Liver (tissue), 9 donors: ENCODE measurements around the gene ACIN1. TPM values are rescaled to one million over a fixed set of nuclear protein-coding genes. Genes with fewer than 3 reads are reported as not detected.

ENCODE experiments used
- DNase-seq: peaks from one replicate; pipeline ENCODE4 v3.0.0-alpha.2; 2017; ENCODE audit warnings: low spot score
- H3K27ac ChIP-seq, 2 donors: one replicate each; pipeline ENCODE4 v1.7.0; 2013; ENCODE audit warnings: inconsistent platforms in 2 of 2, low read length in 2 of 2, control low read depth in 1 of 2, low read depth in 1 of 2, mild to moderate bottlenecking in 1 of 2
- H3K27me3 ChIP-seq, 4 donors: one replicate each; pipeline versions ENCODE4 v1.6.1 to v1.7.0; 2013; ENCODE audit warnings: low read length in 3 of 4, inconsistent platforms in 1 of 4, mild to moderate bottlenecking in 1 of 4, moderate library complexity in 1 of 4; ENCODE audit not compliant: control insufficient read depth in 4 of 4, insufficient read depth in 4 of 4
- H3K36me3 ChIP-seq, 4 donors: one replicate each; pipeline versions ENCODE4 v1.6.1 to v1.7.0; 2013; ENCODE audit warnings: low read length in 3 of 4, mild to moderate bottlenecking in 3 of 4, low read depth in 1 of 4, moderate library complexity in 1 of 4; ENCODE audit not compliant: control insufficient read depth in 4 of 4, insufficient read depth in 3 of 4
- H3K4me1 ChIP-seq, 4 donors: one replicate each; pipeline versions ENCODE4 v1.6.1 to v1.7.0; 2013; ENCODE audit warnings: low read length in 3 of 4, mild to moderate bottlenecking in 3 of 4, moderate library complexity in 1 of 4; ENCODE audit not compliant: control insufficient read depth in 4 of 4, insufficient read depth in 4 of 4
- H3K4me3 ChIP-seq, 3 donors: one replicate each; pipeline versions ENCODE4 v1.6.1 to v1.7.0; 2013; ENCODE audit warnings: low read length in 3 of 3, control low read depth in 1 of 3, low read depth in 1 of 3, mild to moderate bottlenecking in 1 of 3
- H3K9ac ChIP-seq, 2 donors: one replicate each; pipeline ENCODE4 v1.7.0; 2013; ENCODE audit warnings: low read length in 2 of 2, mild to moderate bottlenecking in 2 of 2, moderate library complexity in 2 of 2, control low read depth in 1 of 2, low read depth in 1 of 2
- H3K9me3 ChIP-seq, 4 donors: one replicate each; pipeline versions ENCODE4 v1.6.1 to v1.7.0; 2013; ENCODE audit warnings: low read length in 3 of 4; ENCODE audit not compliant: control insufficient read depth in 4 of 4
- ATF3 ChIP-seq: IDR thresholded peaks from 2 replicates; pipeline ENCODE4 v1.6.1; 2016; ENCODE audit warnings: antibody characterized with exemption
- EGR1 ChIP-seq, 2 donors: IDR thresholded peaks; 2 replicates each; pipeline ENCODE4 v1.6.1; 2016 to 2018; ENCODE audit warnings: antibody characterized with exemption in 2 of 2, low read depth in 2 of 2
- FOXA1 ChIP-seq: IDR thresholded peaks from 2 replicates; pipeline ENCODE4 v1.6.1; 2016; ENCODE audit warnings: antibody characterized with exemption
- FOXA2 ChIP-seq: IDR thresholded peaks from 2 replicates; pipeline ENCODE4 v1.6.1; 2016; ENCODE audit warnings: antibody characterized with exemption
- GABPA ChIP-seq, 2 donors: IDR thresholded peaks in 1 of 2; conservative IDR thresholded peaks in 1 of 2; 2 replicates each; pipeline ENCODE4 v1.6.1; 2016; ENCODE audit warnings: antibody characterized with exemption in 2 of 2, mild to moderate bottlenecking in 1 of 2, moderate library complexity in 1 of 2
- HNF4A ChIP-seq, 2 donors: conservative IDR thresholded peaks; 2 replicates each; pipeline ENCODE4 v1.6.1; 2016; ENCODE audit warnings: antibody characterized with exemption in 2 of 2, mild to moderate bottlenecking in 2 of 2
- HNF4G ChIP-seq: IDR thresholded peaks from 2 replicates; pipeline ENCODE4 v1.6.1; 2016; ENCODE audit warnings: antibody characterized with exemption
- JUND ChIP-seq, 2 donors: IDR thresholded peaks; 2 replicates each; pipeline ENCODE4 v1.6.1; 2016; ENCODE audit warnings: antibody characterized with exemption in 2 of 2
- MAX ChIP-seq: IDR thresholded peaks from 2 replicates; pipeline ENCODE4 v1.6.1; 2016; ENCODE audit warnings: antibody characterized with exemption
- NR2F2 ChIP-seq: IDR thresholded peaks from 2 replicates; pipeline ENCODE4 v1.6.1; 2016; ENCODE audit warnings: antibody characterized with exemption
- RAD21 ChIP-seq, 2 donors: IDR thresholded peaks; 2 replicates each; pipeline ENCODE4 v1.6.1; 2016; ENCODE audit warnings: antibody characterized with exemption in 2 of 2, mild to moderate bottlenecking in 2 of 2
- RXRA ChIP-seq, 2 donors: IDR thresholded peaks; 2 replicates each; pipeline ENCODE4 v1.6.1; 2017 to 2018; ENCODE audit warnings: antibody characterized with exemption in 2 of 2, mild to moderate bottlenecking in 1 of 2
- SP1 ChIP-seq: IDR thresholded peaks from 2 replicates; pipeline ENCODE4 v1.6.1; 2018; ENCODE audit warnings: antibody characterized with exemption, mild to moderate bottlenecking
- TAF1 ChIP-seq: conservative IDR thresholded peaks from 2 replicates; pipeline ENCODE4 v1.6.1; 2016; ENCODE audit warnings: antibody characterized with exemption, mild to moderate bottlenecking
- YY1 ChIP-seq: IDR thresholded peaks from 2 replicates; pipeline ENCODE4 v1.6.1; 2016; ENCODE audit warnings: antibody characterized with exemption, mild to moderate bottlenecking
- ZBTB33 ChIP-seq: IDR thresholded peaks from 2 replicates; pipeline ENCODE4 v1.6.1; 2016; ENCODE audit warnings: antibody characterized with exemption
- WGBS: extraction: QIAGEN DNeasy Blood & Tissue Kit; methylation state at CpG from one replicate; pipeline ENCODE4 v1.1.7; 2013; 5-methylcytosine and 5-hydroxymethylcytosine counted together
- polyA plus RNA-seq, 2 donors: library from polyadenylated mRNA; stranded (reverse) in 1 of 2; unstranded in 1 of 2; fragments of 200-250 nt in 1 of 2; fragments of >200 nt in 1 of 2; fragmentation: Nextera tagmentation in 1 of 2; extraction: Ambion mirVana in 1 of 2; gene quantifications; one replicate each; pipeline versions ENCODE4 v1.2.1 to v1.2.3, GENCODE V29; 2013 to 2015
- total RNA-seq, 2 donors: library from RNA; depleted of rRNA; stranded (reverse); fragments of >200 nt; gene quantifications; one replicate each; pipeline ENCODE4 v1.2.3, GENCODE V29; 2014
- TF ChIP-seq, protein P1 (sequence below): IDR thresholded peaks from 2 replicates; pipeline ENCODE4 v1.6.1; 2016; ENCODE audit warnings: antibody characterized with exemption, mild to moderate bottlenecking
- TF ChIP-seq, protein P2 (sequence below): fragments of 150-350 bp; IDR thresholded peaks from 2 replicates; pipeline ENCODE4 v1.5.1; 2017; ENCODE audit warnings: improper control_type of control experiment, low read depth, low read length; ENCODE audit not compliant: missing input control
- donor health status: healthy.
- donor health status: healthy.
- donor health status: healthy.
- donor health status: healthy.
- donor health status: healthy.

Gene ACIN1
- total and polyA plus RNA-seq, 4 donors, result 8.1 to 50.6 (median 37.1) TPM

GRCh38 chr14:23137813-23138535, 43.0 kb upstream of the ACIN1 start:
- H3K9ac ChIP-seq, result no peak overlapping the region
- H3K4me1 ChIP-seq, result no peaks in the 10 kb centered on the region
- H3K27me3 ChIP-seq, result no peaks in the 10 kb centered on the region
- TF ChIP-seq SP1, result no peak
- no peak for TF ChIP-seq GABPA (IDR thresholded peaks at IDR 0.05 in 1 of 2, conservative IDR thresholded peaks at IDR 0.05 in 1 of 2)
- TF ChIP-seq JUND (IDR thresholded peaks at IDR 0.05), result no peak
- TF ChIP-seq TAF1, result no peak
- TF ChIP-seq EGR1 (IDR thresholded peaks at IDR 0.05; ENCODE audit: low read depth in 2 of 2), result no peak
- TF ChIP-seq RAD21 (IDR thresholded peaks at IDR 0.05), result no peak
- TF ChIP-seq, protein P1, sequence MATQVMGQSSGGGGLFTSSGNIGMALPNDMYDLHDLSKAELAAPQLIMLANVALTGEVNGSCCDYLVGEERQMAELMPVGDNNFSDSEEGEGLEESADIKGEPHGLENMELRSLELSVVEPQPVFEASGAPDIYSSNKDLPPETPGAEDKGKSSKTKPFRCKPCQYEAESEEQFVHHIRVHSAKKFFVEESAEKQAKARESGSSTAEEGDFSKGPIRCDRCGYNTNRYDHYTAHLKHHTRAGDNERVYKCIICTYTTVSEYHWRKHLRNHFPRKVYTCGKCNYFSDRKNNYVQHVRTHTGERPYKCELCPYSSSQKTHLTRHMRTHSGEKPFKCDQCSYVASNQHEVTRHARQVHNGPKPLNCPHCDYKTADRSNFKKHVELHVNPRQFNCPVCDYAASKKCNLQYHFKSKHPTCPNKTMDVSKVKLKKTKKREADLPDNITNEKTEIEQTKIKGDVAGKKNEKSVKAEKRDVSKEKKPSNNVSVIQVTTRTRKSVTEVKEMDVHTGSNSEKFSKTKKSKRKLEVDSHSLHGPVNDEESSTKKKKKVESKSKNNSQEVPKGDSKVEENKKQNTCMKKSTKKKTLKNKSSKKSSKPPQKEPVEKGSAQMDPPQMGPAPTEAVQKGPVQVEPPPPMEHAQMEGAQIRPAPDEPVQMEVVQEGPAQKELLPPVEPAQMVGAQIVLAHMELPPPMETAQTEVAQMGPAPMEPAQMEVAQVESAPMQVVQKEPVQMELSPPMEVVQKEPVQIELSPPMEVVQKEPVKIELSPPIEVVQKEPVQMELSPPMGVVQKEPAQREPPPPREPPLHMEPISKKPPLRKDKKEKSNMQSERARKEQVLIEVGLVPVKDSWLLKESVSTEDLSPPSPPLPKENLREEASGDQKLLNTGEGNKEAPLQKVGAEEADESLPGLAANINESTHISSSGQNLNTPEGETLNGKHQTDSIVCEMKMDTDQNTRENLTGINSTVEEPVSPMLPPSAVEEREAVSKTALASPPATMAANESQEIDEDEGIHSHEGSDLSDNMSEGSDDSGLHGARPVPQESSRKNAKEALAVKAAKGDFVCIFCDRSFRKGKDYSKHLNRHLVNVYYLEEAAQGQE, result no peak
- TF ChIP-seq, protein P2, sequence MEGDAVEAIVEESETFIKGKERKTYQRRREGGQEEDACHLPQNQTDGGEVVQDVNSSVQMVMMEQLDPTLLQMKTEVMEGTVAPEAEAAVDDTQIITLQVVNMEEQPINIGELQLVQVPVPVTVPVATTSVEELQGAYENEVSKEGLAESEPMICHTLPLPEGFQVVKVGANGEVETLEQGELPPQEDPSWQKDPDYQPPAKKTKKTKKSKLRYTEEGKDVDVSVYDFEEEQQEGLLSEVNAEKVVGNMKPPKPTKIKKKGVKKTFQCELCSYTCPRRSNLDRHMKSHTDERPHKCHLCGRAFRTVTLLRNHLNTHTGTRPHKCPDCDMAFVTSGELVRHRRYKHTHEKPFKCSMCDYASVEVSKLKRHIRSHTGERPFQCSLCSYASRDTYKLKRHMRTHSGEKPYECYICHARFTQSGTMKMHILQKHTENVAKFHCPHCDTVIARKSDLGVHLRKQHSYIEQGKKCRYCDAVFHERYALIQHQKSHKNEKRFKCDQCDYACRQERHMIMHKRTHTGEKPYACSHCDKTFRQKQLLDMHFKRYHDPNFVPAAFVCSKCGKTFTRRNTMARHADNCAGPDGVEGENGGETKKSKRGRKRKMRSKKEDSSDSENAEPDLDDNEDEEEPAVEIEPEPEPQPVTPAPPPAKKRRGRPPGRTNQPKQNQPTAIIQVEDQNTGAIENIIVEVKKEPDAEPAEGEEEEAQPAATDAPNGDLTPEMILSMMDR, result no peak
- no peak for TF ChIP-seq MAX
- TF ChIP-seq ZBTB33, result no peak
- TF ChIP-seq FOXA2, result no peak
- TF ChIP-seq HNF4A (conservative IDR thresholded peaks at IDR 0.05), result no peak
- TF ChIP-seq YY1, result no peak
- TF ChIP-seq RXRA (IDR thresholded peaks at IDR 0.05), result no peak
- no peak for TF ChIP-seq FOXA1
- TF ChIP-seq ATF3, result no peak
- TF ChIP-seq HNF4G, result no peak
- TF ChIP-seq NR2F2, result no peak
- H3K4me3 ChIP-seq, result no peak overlapping the region
- H3K27ac ChIP-seq, result no peak overlapping the region
- no peak for DNase-seq
- 86% methylated on average over 6 of the region's 6 CpGs for WGBS
- H3K9me3 ChIP-seq, result no peaks in the 10 kb centered on the region
- peaks cover 0 to 2% (median 1%) of the 10 kb centered on the region in 4 donors for H3K36me3 ChIP-seq
